GM12874 (cell line): ENCODE measurements around the gene ADGRL3.

Experiments
- TF ChIP-seq, protein P1 (sequence below): IDR thresholded peaks from 2 replicates; pipeline ENCODE4 v1.5.1; 2011; ENCODE audit warnings: low read depth, mild to moderate bottlenecking, control low read depth, low read length, moderate library complexity; ENCODE audit not compliant: insufficient read depth

ADGRL3 gene

DNA sequence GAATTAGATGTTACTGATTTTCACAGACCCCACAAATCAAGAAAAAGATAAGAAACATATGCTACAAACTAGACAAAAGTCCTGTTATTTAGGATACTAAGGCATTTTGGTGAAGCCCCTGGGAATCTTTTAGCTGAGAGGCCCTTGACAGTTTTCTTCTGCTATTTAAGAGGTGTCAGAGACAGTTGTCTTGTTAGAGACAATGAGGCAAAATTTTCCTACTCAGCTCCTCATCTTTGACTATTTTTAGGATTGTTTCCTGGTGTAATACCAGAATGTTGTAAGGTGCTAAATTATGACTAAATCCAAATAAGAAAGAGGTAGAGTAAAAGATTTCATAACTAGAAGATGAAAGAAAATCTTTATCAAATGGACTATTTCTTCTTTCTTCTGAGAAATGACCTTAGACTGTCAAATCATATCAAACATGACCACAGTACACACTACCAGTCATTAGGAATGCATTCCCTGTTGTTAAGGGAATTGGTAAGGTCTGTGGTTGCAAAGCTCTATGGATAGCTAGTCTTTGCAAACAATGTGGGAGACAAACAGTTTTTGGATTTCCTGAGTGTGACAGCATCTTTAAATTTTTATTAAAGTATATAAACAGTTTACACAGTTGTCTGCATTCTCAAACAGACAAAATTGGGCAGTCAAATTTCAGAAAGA lies 926.1 kb downstream of the ADGRL3 start:
- TF ChIP-seq, protein P1, sequence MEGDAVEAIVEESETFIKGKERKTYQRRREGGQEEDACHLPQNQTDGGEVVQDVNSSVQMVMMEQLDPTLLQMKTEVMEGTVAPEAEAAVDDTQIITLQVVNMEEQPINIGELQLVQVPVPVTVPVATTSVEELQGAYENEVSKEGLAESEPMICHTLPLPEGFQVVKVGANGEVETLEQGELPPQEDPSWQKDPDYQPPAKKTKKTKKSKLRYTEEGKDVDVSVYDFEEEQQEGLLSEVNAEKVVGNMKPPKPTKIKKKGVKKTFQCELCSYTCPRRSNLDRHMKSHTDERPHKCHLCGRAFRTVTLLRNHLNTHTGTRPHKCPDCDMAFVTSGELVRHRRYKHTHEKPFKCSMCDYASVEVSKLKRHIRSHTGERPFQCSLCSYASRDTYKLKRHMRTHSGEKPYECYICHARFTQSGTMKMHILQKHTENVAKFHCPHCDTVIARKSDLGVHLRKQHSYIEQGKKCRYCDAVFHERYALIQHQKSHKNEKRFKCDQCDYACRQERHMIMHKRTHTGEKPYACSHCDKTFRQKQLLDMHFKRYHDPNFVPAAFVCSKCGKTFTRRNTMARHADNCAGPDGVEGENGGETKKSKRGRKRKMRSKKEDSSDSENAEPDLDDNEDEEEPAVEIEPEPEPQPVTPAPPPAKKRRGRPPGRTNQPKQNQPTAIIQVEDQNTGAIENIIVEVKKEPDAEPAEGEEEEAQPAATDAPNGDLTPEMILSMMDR: no peak
